HCT116 (cell line): Measurements from ENCODE around the gene SARM1. TPM values are rescaled to one million over a fixed set of nuclear protein-coding genes. Genes with fewer than 3 reads are reported as not detected.

Source experiments
- ATAC-seq: fragments of 200-7000 bp; cut with Tn5 transposase; 2 replicates; pipeline ENCODE4 v1.9.1; 2020; ENCODE audit warnings: mild to moderate bottlenecking, moderate library complexity
- BruUV-seq: library from RNA; stranded (reverse); fragments of 400-500 nt; replicated peaks from 2 replicates; lab custom pipeline; 2021; lab: Mats Ljungman, UMichigan
- CTCF ChIA-PET: fragments of 300-600 bp; sonication (Branson Sonifier 250); formaldehyde crosslinking; loops from one replicate; lab custom pipeline; 2021; ENCODE audit warnings: antibody characterized with exemption; lab: Charles Lee
- POLR2A ChIA-PET: fragments of 300-600, 350-600 bp; sonication (Branson Sonifier 250); formaldehyde crosslinking; loops from one replicate; lab custom pipeline; 2021; ENCODE audit warnings: antibody characterized with exemption; lab: Charles Lee
- RAD21 ChIA-PET, 2 experiments: fragments of 300-600 bp; sonication (Branson Sonifier 250); formaldehyde crosslinking; loops; one replicate each; lab custom pipeline; 2023; ENCODE audit warnings: low total read pairs in 2 of 2; ENCODE audit not compliant: uncharacterized antibody in 2 of 2, unreplicated experiment in 2 of 2, low non-redundant PET in 1 of 2; lab: Charles Lee
- DNase-seq: peaks from one replicate; pipeline ENCODE4 v3.0.0-alpha.2; 2010; ENCODE audit warnings: low read depth, low spot score
- H2AFZ ChIP-seq: fragments of 200-600 bp; shearing (Covaris generic), sonication (generic); 2 replicates; pipeline ENCODE4 v1.6.1; 2017; ENCODE audit warnings: low read depth, mixed run types, mixed read lengths, antibody characterized with exemption, low read length; ENCODE audit not compliant: poor library complexity, severe bottlenecking
- H3K27ac ChIP-seq: 2 replicates; pipeline ENCODE4 v1.5.1; 2012; ENCODE audit warnings: low read depth, low read length
- H3K27me3 ChIP-seq: fragments of 200-600 bp; sonication (generic); 2 replicates; pipeline ENCODE4 v1.6.1; 2016; ENCODE audit warnings: mixed run types, low read length, mixed read lengths; ENCODE audit not compliant: insufficient read depth
- H3K36me3 ChIP-seq, 2 experiments: fragments of 200-500 bp in 1 of 2; fragments of 200-600 bp in 1 of 2; sonication (Bioruptor generic) in 1 of 2; sonication (generic) in 1 of 2; 2 replicates each; pipeline versions ENCODE4 v1.5.1 to v1.6.1; 2014 to 2016; ENCODE audit warnings: low read length in 2 of 2, inconsistent platforms in 1 of 2, mixed read lengths in 1 of 2, mixed run types in 1 of 2; ENCODE audit not compliant: insufficient read depth in 2 of 2, control insufficient read depth in 1 of 2
- H3K4me1 ChIP-seq, 2 experiments: fragments of 200-600 bp in 1 of 2; sonication (generic) in 1 of 2; 2 replicates each; pipeline versions ENCODE4 v1.5.1 to v1.6.1; 2012 to 2017; ENCODE audit warnings: low read length in 2 of 2, inconsistent platforms in 1 of 2, mild to moderate bottlenecking in 1 of 2, mixed read lengths in 1 of 2, mixed run types in 1 of 2, moderate library complexity in 1 of 2; ENCODE audit not compliant: insufficient read depth in 2 of 2, control insufficient read depth in 1 of 2
- H3K4me2 ChIP-seq: fragments of 200-600 bp; sonication (generic); 2 replicates; pipeline ENCODE4 v1.6.1; 2017; ENCODE audit warnings: mixed run types, low read length, mixed read lengths
- H3K4me3 ChIP-seq, 2 experiments: fragments of 200-600 bp in 1 of 2; sonication (generic) in 1 of 2; replicated peaks in 1 of 2; 2 replicates each; pipeline ENCODE4 v1.5.1; 2011 to 2016; ENCODE audit warnings: low read length in 2 of 2, control low read depth in 1 of 2, low read depth in 1 of 2, mild to moderate bottlenecking in 1 of 2, mixed read lengths in 1 of 2, mixed run types in 1 of 2
- H3K79me2 ChIP-seq: fragments of 200-600 bp; sonication (generic); 2 replicates; pipeline ENCODE4 v1.6.1; 2017; ENCODE audit warnings: mild to moderate bottlenecking, mixed run types, low read length, moderate library complexity, mixed read lengths; ENCODE audit not compliant: insufficient read depth
- H3K9ac ChIP-seq: fragments of 200-600 bp; sonication (generic); 2 replicates; pipeline ENCODE4 v1.6.1; 2016; ENCODE audit warnings: low read length, mixed read lengths
- H3K9me2 ChIP-seq: fragments of 200-600 bp; sonication (generic), shearing (Covaris generic); 2 replicates; pipeline ENCODE4 v1.6.1; 2017; ENCODE audit warnings: mixed run types, mild to moderate bottlenecking, moderate library complexity; ENCODE audit not compliant: insufficient read depth
- H3K9me3 ChIP-seq, 2 experiments: fragments of 200-500 bp in 1 of 2; fragments of 200-600 bp in 1 of 2; sonication (Bioruptor generic) in 1 of 2; sonication (generic) in 1 of 2; 2 replicates each; pipeline ENCODE4 v1.6.1; 2014 to 2017; ENCODE audit warnings: low read length in 2 of 2, mixed read lengths in 2 of 2, inconsistent platforms in 1 of 2, low read depth in 1 of 2, mild to moderate bottlenecking in 1 of 2, mixed run types in 1 of 2, moderate library complexity in 1 of 2; ENCODE audit not compliant: control insufficient read depth in 1 of 2, insufficient read depth in 1 of 2
- H4K20me1 ChIP-seq: fragments of 200-600 bp; sonication (generic), shearing (Covaris generic); 2 replicates; pipeline ENCODE4 v1.6.1; 2017; ENCODE audit warnings: mixed run types, mild to moderate bottlenecking, moderate library complexity; ENCODE audit not compliant: insufficient read depth
- ATF3 ChIP-seq: IDR thresholded peaks from 2 replicates; pipeline ENCODE4 v1.6.1; 2012
- CEBPB ChIP-seq: IDR thresholded peaks from 2 replicates; pipeline ENCODE4 v1.6.1; 2012; ENCODE audit warnings: low read depth
- EZH2phosphoT487 ChIP-seq: fragments of 200-600 bp; IDR thresholded peaks from 2 replicates; pipeline ENCODE4 v1.6.1; 2018; ENCODE audit warnings: antibody characterized with exemption, borderline replicate concordance
- SIN3A ChIP-seq: IDR thresholded peaks from 2 replicates; pipeline ENCODE4 v1.6.1; 2012; ENCODE audit warnings: low read depth
- TCF7L2 ChIP-seq: IDR thresholded peaks from 2 replicates; pipeline ENCODE4 v1.7.0; 2011; ENCODE audit warnings: borderline replicate concordance, inconsistent platforms; ENCODE audit not compliant: insufficient read depth, insufficient read length; ENCODE audit errors: extremely low read depth
- YY1 ChIP-seq: IDR thresholded peaks from 2 replicates; pipeline ENCODE4 v1.6.1; 2011; ENCODE audit warnings: low read length, low read depth, moderate library complexity, mild to moderate bottlenecking; ENCODE audit not compliant: insufficient replicate concordance; ENCODE audit errors: extremely low read depth
- ZBTB33 ChIP-seq: IDR thresholded peaks from 2 replicates; pipeline ENCODE4 v1.6.1; 2011; ENCODE audit warnings: mild to moderate bottlenecking, low read length, moderate library complexity; ENCODE audit not compliant: insufficient replicate concordance; ENCODE audit errors: extremely low read depth
- ZNF274 ChIP-seq: fragments of 200-500 bp; sonication (Bioruptor generic); IDR thresholded peaks from 2 replicates; pipeline ENCODE4 v1.6.1; 2014; ENCODE audit warnings: mild to moderate bottlenecking, low read depth, low read length, inconsistent platforms
- intact Hi-C: fragments of 100-400 bp; cut with micrococcal nuclease; formaldehyde crosslinking; loops from 2 replicates; pipeline ENCODE4 v1.10.0; 2022
- total RNA-seq: library from RNA; stranded (reverse); gene quantifications from one replicate; pipeline ENCODE4 v1.2.1, GENCODE V29; 2021; ENCODE audit not compliant: unreplicated experiment

SARM1 gene
- total RNA-seq, 1 experiment from 2014 or later, result 1.3 TPM

GRCh38 chr17:28326114-28326513 is 45.4 kb upstream of the SARM1 start:
- ChIA-PET POLR2A (interaction anchor here (1.9 kb wide), 1 partner anchor 9 kb away, joined by 6 read pairs; the partner anchor contains the start of genes IFT20 and TNFAIP1), CTCF (no interaction called here), RAD21 (no interaction called here)
- intact Hi-C loops, result no loop called here
- H3K4me1 ChIP-seq, result no peaks in the 10 kb centered on the region
- H2AFZ ChIP-seq, result no peak overlapping the region
- ATAC-seq (no peak), DNase-seq (no peak)
- H3K36me3 ChIP-seq, result peaks cover 14 to 26% of the 10 kb centered on the region in 2 experiments; a peak in 3 of 4 replicates
- peaks cover 54% of the 10 kb centered on the region for H3K79me2 ChIP-seq
- H3K27me3 ChIP-seq, result no peaks in the 10 kb centered on the region
- BruUV-seq, result no TSS peak
- H3K9me3 ChIP-seq, result no peaks in the 10 kb centered on the region
- no peak overlapping the region for H3K4me2 ChIP-seq
- no peak overlapping the region for H3K4me3 ChIP-seq
- no peaks in the 10 kb centered on the region for H4K20me1 ChIP-seq
- TF ChIP-seq ZNF274 (no peak), SIN3A (no peak), ATF3 (no peak), EZH2phosphoT487 (no peak), CEBPB (no peak), ZBTB33 (no peak), YY1 (no peak), TCF7L2 (no peak)
- H3K9me2 ChIP-seq, result no peaks in the 10 kb centered on the region
- no peak overlapping the region for H3K9ac ChIP-seq
- no peak overlapping the region for H3K27ac ChIP-seq
